Ishikawa (cell line): ENCODE data around the gene MYO5B.

Experiments used
- CEBPB ChIP-seq: IDR thresholded peaks from 2 replicates; pipeline ENCODE4 v1.6.1; 2012
- CREB1 ChIP-seq: IDR thresholded peaks from 2 replicates; pipeline ENCODE4 v1.6.1; 2012; ENCODE audit warnings: low read depth
- EGR1 ChIP-seq: IDR thresholded peaks from 2 replicates; pipeline ENCODE4 v1.6.1; 2012
- EP300 ChIP-seq: IDR thresholded peaks from 2 replicates; pipeline ENCODE4 v1.6.1; 2012; ENCODE audit warnings: borderline replicate concordance
- FOXM1 ChIP-seq: IDR thresholded peaks from 2 replicates; pipeline ENCODE4 v1.6.1; 2012; ENCODE audit warnings: low read depth, borderline replicate concordance
- MAX ChIP-seq: IDR thresholded peaks from 2 replicates; pipeline ENCODE4 v1.6.1; 2012
- NFIC ChIP-seq: IDR thresholded peaks from 2 replicates; pipeline ENCODE4 v1.6.1; 2012
- RAD21 ChIP-seq: IDR thresholded peaks from 2 replicates; pipeline ENCODE4 v1.6.1; 2012; ENCODE audit warnings: low read depth
- REST ChIP-seq: IDR thresholded peaks from 2 replicates; pipeline ENCODE4 v1.6.1; 2012; ENCODE audit warnings: low read depth, mild to moderate bottlenecking
- TAF1 ChIP-seq: IDR thresholded peaks from 2 replicates; pipeline ENCODE4 v1.6.1; 2012; ENCODE audit warnings: low read depth, mild to moderate bottlenecking
- TCF12 ChIP-seq: IDR thresholded peaks from 2 replicates; pipeline ENCODE4 v1.6.1; 2012; ENCODE audit warnings: low read depth
- TEAD4 ChIP-seq: IDR thresholded peaks from 2 replicates; pipeline ENCODE4 v1.6.1; 2012
- USF1 ChIP-seq: IDR thresholded peaks from 2 replicates; pipeline ENCODE4 v1.6.1; 2012
- YY1 ChIP-seq: IDR thresholded peaks from 2 replicates; pipeline ENCODE4 v1.6.1; 2012; ENCODE audit warnings: low read depth
- ZBTB7A ChIP-seq: IDR thresholded peaks from 2 replicates; pipeline ENCODE4 v1.6.1; 2012; ENCODE audit warnings: low read depth

Gene MYO5B

GRCh38 chr18:49853011-49853410 lies 341.9 kb downstream of the MYO5B start:
- no peak for TF ChIP-seq TEAD4

GRCh38 chr18:49851624-49852023 lies 343.3 kb downstream of the MYO5B start:
- no peak for TF ChIP-seq TEAD4
- TF ChIP-seq EP300: no peak
- no peak for TF ChIP-seq REST
- TF ChIP-seq ZBTB7A: no peak
- TF ChIP-seq USF1: no peak
- TF ChIP-seq TCF12: no peak
- no peak for TF ChIP-seq MAX
- no peak for TF ChIP-seq EGR1
- no peak for TF ChIP-seq RAD21
- TF ChIP-seq NFIC: no peak
- no peak for TF ChIP-seq CREB1
- no peak for TF ChIP-seq CEBPB
- TF ChIP-seq TAF1: no peak
- TF ChIP-seq YY1: no peak
- no peak for TF ChIP-seq FOXM1

GRCh38 chr18:49850636-49851035 lies 344.3 kb downstream of the MYO5B start:
- TF ChIP-seq EGR1 (no peak), EP300 (no peak), TEAD4 (no peak), TCF12 (no peak), MAX (no peak), CREB1 (no peak), FOXM1 (no peak), YY1 (no peak), ZBTB7A (no peak), NFIC (no peak), REST (no peak), TAF1 (no peak), RAD21 (no peak), USF1 (no peak), CEBPB (no peak)

- TF ChIP-seq REST (no peak), NFIC (peak; percentile 49; the same call in 1 of the 2 replicates), RAD21 (peak; percentile 3; the same call in 1 of the 2 replicates), TCF12 (peak; percentile 89), EGR1 (no peak), EP300 (peak; percentile 51; the same call in 1 of the 2 replicates), FOXM1 (peak; percentile 32; the same call in 1 of the 2 replicates), YY1 (no peak; the same call in 1 of the 2 replicates), CEBPB (no peak), USF1 (peak; percentile 20; the same call in 1 of the 2 replicates), CREB1 (no peak), MAX (peak; percentile 84), TEAD4 (no peak; the same call in 1 of the 2 replicates), ZBTB7A (no peak), TAF1 (0 out of 2 replicates have a peak, but pooled peaks have one; percentile 46)
Observed at GRCh38 chr18:49849331-49850217, 345.4 kb downstream of the MYO5B start.
